Measurements from ENCODE around the gene C14orf93.
"Not testable (repeated sequence)": the region's sequence is repeated elsewhere in the genome, so short reads cannot be mapped to it uniquely, and the experiment has no call there.

Gene C14orf93

DNA sequence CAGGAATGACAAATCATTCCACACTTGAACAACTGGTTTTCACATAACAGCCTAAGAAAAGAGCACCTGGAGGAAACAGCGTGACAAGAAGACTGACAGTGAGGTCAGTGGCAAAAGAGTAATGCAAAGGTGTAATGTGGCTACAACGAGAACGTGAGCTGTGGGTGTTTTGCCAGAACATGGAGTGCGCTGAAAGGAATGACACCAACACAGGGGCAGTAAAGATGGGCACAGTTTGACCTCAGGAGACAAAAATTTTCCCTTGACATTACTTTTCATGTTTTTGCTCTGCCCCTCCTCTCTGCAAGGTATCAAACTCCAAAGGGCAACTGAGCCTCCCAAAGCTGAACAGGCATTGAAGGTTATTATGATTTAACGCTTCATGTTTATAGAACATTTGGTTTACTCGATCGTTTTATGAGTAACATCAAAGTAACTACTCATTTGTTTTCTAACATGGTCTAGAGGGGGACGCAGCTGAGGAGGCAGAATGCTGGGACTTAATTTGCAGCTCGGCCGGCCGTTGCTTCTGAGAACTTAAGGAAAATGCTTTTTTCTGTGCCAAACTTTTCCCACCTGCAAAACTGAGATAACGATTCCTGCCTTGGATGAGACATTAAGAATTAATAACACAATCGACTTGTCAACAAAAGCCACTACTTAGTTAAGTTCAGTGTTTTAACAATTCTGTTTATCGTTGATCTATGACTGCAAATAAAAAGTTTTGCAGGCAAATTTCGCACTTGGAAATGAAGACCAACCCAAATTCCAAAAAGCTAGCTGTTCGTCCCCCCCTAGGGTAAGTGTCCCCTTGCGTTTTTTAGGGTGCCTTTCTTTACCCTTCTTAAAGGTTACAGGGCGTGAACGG, 54.0 kb downstream of the C14orf93 start:
- H3K36me3 Mint-ChIP-seq (ENCODE audit: low read depth) = peaks cover 29% of the 10 kb centered on the region
- H3K4me3 Mint-ChIP-seq = peak overlapping the region; percentile 92
- no peaks in the 10 kb centered on the region for H3K27me3 Mint-ChIP-seq (ENCODE audit: low read depth, poor library complexity)
- H3K27ac Mint-ChIP-seq = peak overlapping the region; percentile 96
- no peaks in the 10 kb centered on the region for H3K9me3 Mint-ChIP-seq
- TF ChIP-seq, protein P1, sequence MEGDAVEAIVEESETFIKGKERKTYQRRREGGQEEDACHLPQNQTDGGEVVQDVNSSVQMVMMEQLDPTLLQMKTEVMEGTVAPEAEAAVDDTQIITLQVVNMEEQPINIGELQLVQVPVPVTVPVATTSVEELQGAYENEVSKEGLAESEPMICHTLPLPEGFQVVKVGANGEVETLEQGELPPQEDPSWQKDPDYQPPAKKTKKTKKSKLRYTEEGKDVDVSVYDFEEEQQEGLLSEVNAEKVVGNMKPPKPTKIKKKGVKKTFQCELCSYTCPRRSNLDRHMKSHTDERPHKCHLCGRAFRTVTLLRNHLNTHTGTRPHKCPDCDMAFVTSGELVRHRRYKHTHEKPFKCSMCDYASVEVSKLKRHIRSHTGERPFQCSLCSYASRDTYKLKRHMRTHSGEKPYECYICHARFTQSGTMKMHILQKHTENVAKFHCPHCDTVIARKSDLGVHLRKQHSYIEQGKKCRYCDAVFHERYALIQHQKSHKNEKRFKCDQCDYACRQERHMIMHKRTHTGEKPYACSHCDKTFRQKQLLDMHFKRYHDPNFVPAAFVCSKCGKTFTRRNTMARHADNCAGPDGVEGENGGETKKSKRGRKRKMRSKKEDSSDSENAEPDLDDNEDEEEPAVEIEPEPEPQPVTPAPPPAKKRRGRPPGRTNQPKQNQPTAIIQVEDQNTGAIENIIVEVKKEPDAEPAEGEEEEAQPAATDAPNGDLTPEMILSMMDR (IDR thresholded peaks at IDR 0.05) = no peak
- no peak for DNase-seq
- peaks cover 26% of the 10 kb centered on the region for H3K4me1 Mint-ChIP-seq

DNA sequence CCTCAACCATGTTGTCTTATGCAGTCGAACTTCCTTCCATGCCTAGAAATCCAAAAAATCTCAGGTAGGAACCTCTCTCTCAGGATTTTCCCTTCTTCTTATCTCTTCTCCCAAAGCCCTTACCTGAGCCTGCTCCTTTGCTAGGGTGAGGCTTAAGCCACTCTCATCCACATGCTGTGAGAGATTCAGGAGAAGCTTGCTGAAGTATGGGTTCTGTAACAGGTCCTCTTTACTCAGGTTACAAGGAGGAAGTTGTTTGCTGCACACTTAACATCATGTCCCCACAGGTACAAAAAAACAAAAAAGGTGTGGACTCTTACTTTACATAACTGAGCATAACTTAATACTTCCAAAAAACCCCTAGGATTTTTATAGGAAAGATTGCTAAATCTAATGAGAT, 57.5 kb downstream of the C14orf93 start:
- TF ChIP-seq, protein P1 (IDR thresholded peaks at IDR 0.05) = no peak
- Mint-ChIP-seq H3K27me3 (ENCODE audit: low read depth, poor library complexity) (no peaks in the 10 kb centered on the region), H3K36me3 (ENCODE audit: low read depth) (peaks cover 50% of the 10 kb centered on the region), H3K9me3 (no peaks in the 10 kb centered on the region), H3K4me3 (no peak overlapping the region), H3K4me1 (peaks cover 26% of the 10 kb centered on the region), H3K27ac (no peak overlapping the region)
- no peak for DNase-seq

GRCh38 chr14:22951795-22952194, 58.1 kb downstream of the C14orf93 start:
- not testable (repeated sequence) for H3K27ac Mint-ChIP-seq; H3K27me3 Mint-ChIP-seq (ENCODE audit: low read depth, poor library complexity); DNase-seq; H3K4me3 Mint-ChIP-seq; H3K9me3 Mint-ChIP-seq
- H3K4me1 Mint-ChIP-seq = peaks cover 26% of the 10 kb centered on the region
- H3K36me3 Mint-ChIP-seq (ENCODE audit: low read depth) = peaks cover 56% of the 10 kb centered on the region

DNA sequence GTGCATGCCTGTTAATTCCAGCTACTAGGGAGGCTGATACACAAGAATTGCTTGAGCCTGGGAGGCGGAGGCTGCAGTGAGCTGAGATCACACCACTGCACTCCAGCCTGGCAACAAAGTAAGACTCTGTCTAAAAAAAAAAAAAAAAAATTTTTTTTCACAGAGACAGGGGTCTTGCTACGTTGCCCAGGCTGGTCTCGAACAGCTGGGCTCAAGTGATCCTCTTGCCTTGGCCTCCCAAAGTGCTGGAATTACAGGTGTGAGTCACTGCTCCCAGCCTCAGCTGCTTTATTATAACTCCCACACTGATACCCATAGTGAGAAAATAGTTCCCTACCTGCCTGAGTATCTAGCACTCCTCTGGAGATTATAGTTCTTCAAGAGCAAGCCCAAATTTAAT, 64.3 kb downstream of the C14orf93 start:
- no peak overlapping the region for H3K4me3 Mint-ChIP-seq
- no peak overlapping the region for H3K27ac Mint-ChIP-seq
- no peaks in the 10 kb centered on the region for H3K4me1 Mint-ChIP-seq
- no peaks in the 10 kb centered on the region for H3K9me3 Mint-ChIP-seq
- no peak for DNase-seq
- TF ChIP-seq, protein P1 (IDR thresholded peaks at IDR 0.05) = no peak
- H3K27me3 Mint-ChIP-seq (ENCODE audit: low read depth, poor library complexity) = no peaks in the 10 kb centered on the region
- peaks cover 62% of the 10 kb centered on the region for H3K36me3 Mint-ChIP-seq (ENCODE audit: low read depth)

DNA sequence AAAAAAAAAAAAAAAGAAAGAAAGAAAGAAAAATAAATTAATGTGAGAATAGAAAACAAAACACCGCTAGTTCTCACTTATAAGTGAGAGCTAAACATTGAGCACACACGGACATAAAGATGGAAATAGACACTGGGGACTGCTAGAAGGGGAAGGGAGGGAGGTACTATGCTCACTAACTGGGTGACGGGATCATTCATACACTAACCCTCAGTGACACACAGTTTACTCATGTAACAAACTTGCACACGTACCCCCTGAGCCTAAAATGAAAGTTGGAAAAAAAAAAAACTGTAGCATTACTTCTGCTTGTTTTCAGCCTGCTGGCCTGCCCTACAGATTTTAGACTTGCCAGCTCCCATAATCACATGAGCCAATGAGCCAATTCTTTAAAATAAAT, 70.3 kb downstream of the C14orf93 start:
- H3K27me3 Mint-ChIP-seq (ENCODE audit: low read depth, poor library complexity) = no peaks in the 10 kb centered on the region
- TF ChIP-seq, protein P1 (IDR thresholded peaks at IDR 0.05) = no peak
- DNase-seq = no peak
- H3K36me3 Mint-ChIP-seq (ENCODE audit: low read depth) = peaks cover 49% of the 10 kb centered on the region
- H3K27ac Mint-ChIP-seq = no peak overlapping the region
- H3K4me3 Mint-ChIP-seq = no peak overlapping the region
- no peaks in the 10 kb centered on the region for H3K9me3 Mint-ChIP-seq
- no peaks in the 10 kb centered on the region for H3K4me1 Mint-ChIP-seq

Measured in nephron progenitor cell (in vitro differentiated cells).